Liver (tissue), 9 donors: ENCODE results near the gene PCDH15. TPM values are rescaled to one million over a fixed set of nuclear protein-coding genes. Genes with fewer than 3 reads are reported as not detected.

Experiments
- DNase-seq: peaks from one replicate; pipeline ENCODE4 v3.0.0-alpha.2; 2017; ENCODE audit warnings: low spot score
- H3K27ac ChIP-seq, 2 donors: one replicate each; pipeline ENCODE4 v1.7.0; 2013; ENCODE audit warnings: inconsistent platforms in 2 of 2, low read length in 2 of 2, control low read depth in 1 of 2, low read depth in 1 of 2, mild to moderate bottlenecking in 1 of 2
- H3K27me3 ChIP-seq, 4 donors: one replicate each; pipeline versions ENCODE4 v1.6.1 to v1.7.0; 2013; ENCODE audit warnings: low read length in 3 of 4, inconsistent platforms in 1 of 4, mild to moderate bottlenecking in 1 of 4, moderate library complexity in 1 of 4; ENCODE audit not compliant: control insufficient read depth in 4 of 4, insufficient read depth in 4 of 4
- H3K36me3 ChIP-seq, 4 donors: one replicate each; pipeline versions ENCODE4 v1.6.1 to v1.7.0; 2013; ENCODE audit warnings: low read length in 3 of 4, mild to moderate bottlenecking in 3 of 4, low read depth in 1 of 4, moderate library complexity in 1 of 4; ENCODE audit not compliant: control insufficient read depth in 4 of 4, insufficient read depth in 3 of 4
- H3K4me1 ChIP-seq, 4 donors: one replicate each; pipeline versions ENCODE4 v1.6.1 to v1.7.0; 2013; ENCODE audit warnings: low read length in 3 of 4, mild to moderate bottlenecking in 3 of 4, moderate library complexity in 1 of 4; ENCODE audit not compliant: control insufficient read depth in 4 of 4, insufficient read depth in 4 of 4
- H3K4me3 ChIP-seq, 3 donors: one replicate each; pipeline versions ENCODE4 v1.6.1 to v1.7.0; 2013; ENCODE audit warnings: low read length in 3 of 3, control low read depth in 1 of 3, low read depth in 1 of 3, mild to moderate bottlenecking in 1 of 3
- H3K9ac ChIP-seq, 2 donors: one replicate each; pipeline ENCODE4 v1.7.0; 2013; ENCODE audit warnings: low read length in 2 of 2, mild to moderate bottlenecking in 2 of 2, moderate library complexity in 2 of 2, control low read depth in 1 of 2, low read depth in 1 of 2
- H3K9me3 ChIP-seq, 4 donors: one replicate each; pipeline versions ENCODE4 v1.6.1 to v1.7.0; 2013; ENCODE audit warnings: low read length in 3 of 4; ENCODE audit not compliant: control insufficient read depth in 4 of 4
- ATF3 ChIP-seq: IDR thresholded peaks from 2 replicates; pipeline ENCODE4 v1.6.1; 2016; ENCODE audit warnings: antibody characterized with exemption
- CTCF ChIP-seq: fragments of 150-350 bp; IDR thresholded peaks from 2 replicates; pipeline ENCODE4 v1.5.1; 2017; ENCODE audit warnings: improper control_type of control experiment, low read depth, low read length; ENCODE audit not compliant: missing input control
- EGR1 ChIP-seq, 2 donors: IDR thresholded peaks; 2 replicates each; pipeline ENCODE4 v1.6.1; 2016 to 2018; ENCODE audit warnings: antibody characterized with exemption in 2 of 2, low read depth in 2 of 2
- FOXA2 ChIP-seq: IDR thresholded peaks from 2 replicates; pipeline ENCODE4 v1.6.1; 2016; ENCODE audit warnings: antibody characterized with exemption
- HNF4A ChIP-seq, 2 donors: conservative IDR thresholded peaks; 2 replicates each; pipeline ENCODE4 v1.6.1; 2016; ENCODE audit warnings: antibody characterized with exemption in 2 of 2, mild to moderate bottlenecking in 2 of 2
- JUND ChIP-seq, 2 donors: IDR thresholded peaks; 2 replicates each; pipeline ENCODE4 v1.6.1; 2016; ENCODE audit warnings: antibody characterized with exemption in 2 of 2
- MAX ChIP-seq: IDR thresholded peaks from 2 replicates; pipeline ENCODE4 v1.6.1; 2016; ENCODE audit warnings: antibody characterized with exemption
- NR2F2 ChIP-seq: IDR thresholded peaks from 2 replicates; pipeline ENCODE4 v1.6.1; 2016; ENCODE audit warnings: antibody characterized with exemption
- RAD21 ChIP-seq, 2 donors: IDR thresholded peaks; 2 replicates each; pipeline ENCODE4 v1.6.1; 2016; ENCODE audit warnings: antibody characterized with exemption in 2 of 2, mild to moderate bottlenecking in 2 of 2
- REST ChIP-seq: IDR thresholded peaks from 2 replicates; pipeline ENCODE4 v1.6.1; 2016; ENCODE audit warnings: antibody characterized with exemption, mild to moderate bottlenecking
- RXRA ChIP-seq, 2 donors: IDR thresholded peaks; 2 replicates each; pipeline ENCODE4 v1.6.1; 2017 to 2018; ENCODE audit warnings: antibody characterized with exemption in 2 of 2, mild to moderate bottlenecking in 1 of 2
- SP1 ChIP-seq: IDR thresholded peaks from 2 replicates; pipeline ENCODE4 v1.6.1; 2018; ENCODE audit warnings: antibody characterized with exemption, mild to moderate bottlenecking
- YY1 ChIP-seq: IDR thresholded peaks from 2 replicates; pipeline ENCODE4 v1.6.1; 2016; ENCODE audit warnings: antibody characterized with exemption, mild to moderate bottlenecking
- ZBTB33 ChIP-seq: IDR thresholded peaks from 2 replicates; pipeline ENCODE4 v1.6.1; 2016; ENCODE audit warnings: antibody characterized with exemption
- WGBS: extraction: QIAGEN DNeasy Blood & Tissue Kit; methylation state at CpG from one replicate; pipeline ENCODE4 v1.1.7; 2013; 5-methylcytosine and 5-hydroxymethylcytosine counted together
- polyA plus RNA-seq, 2 donors: library from polyadenylated mRNA; stranded (reverse) in 1 of 2; unstranded in 1 of 2; fragments of 200-250 nt in 1 of 2; fragments of >200 nt in 1 of 2; fragmentation: Nextera tagmentation in 1 of 2; extraction: Ambion mirVana in 1 of 2; gene quantifications; one replicate each; pipeline versions ENCODE4 v1.2.1 to v1.2.3, GENCODE V29; 2013 to 2015
- total RNA-seq, 2 donors: library from RNA; depleted of rRNA; stranded (reverse); fragments of >200 nt; gene quantifications; one replicate each; pipeline ENCODE4 v1.2.3, GENCODE V29; 2014
- donor health status: healthy.
- donor health status: healthy.
- donor health status: healthy.
- donor health status: healthy.
- donor health status: healthy.

PCDH15 gene
- total and polyA plus RNA-seq, 4 donors = 0.05 TPM; not detected in 3

GRCh38 chr10:54067361-54067760 lies 733.7 kb downstream of the PCDH15 start:
- WGBS = 36% methylated on average over 1 of the region's 1 CpG
- Histone ChIP-seq H3K4me3 (no peak overlapping the region), H3K36me3 (no peaks in the 10 kb centered on the region), H3K27me3 (no peaks in the 10 kb centered on the region), H3K9me3 (no peaks in the 10 kb centered on the region), H3K27ac (no peak overlapping the region), H3K9ac (no peak overlapping the region), H3K4me1 (peaks cover 0 to 12% (median 8%) of the 10 kb centered on the region in 4 donors)
- TF ChIP-seq MAX = no peak
- peak; percentile 10 to 47 for TF ChIP-seq RAD21 (IDR thresholded peaks at IDR 0.05)
- no peak for TF ChIP-seq NR2F2
- TF ChIP-seq EGR1 (IDR thresholded peaks at IDR 0.05; ENCODE audit: low read depth in 2 of 2) = no peak
- no peak for TF ChIP-seq YY1
- peak; percentile 79 to 82 for TF ChIP-seq RXRA (IDR thresholded peaks at IDR 0.05)
- TF ChIP-seq HNF4A (conservative IDR thresholded peaks at IDR 0.05) = no peak
- no peak for TF ChIP-seq SP1
- no peak for DNase-seq

- Histone ChIP-seq H3K27me3 (no peaks in the 10 kb centered on the region), H3K4me1 (peaks cover 0 to 12% (median 8%) of the 10 kb centered on the region in 4 donors), H3K9ac (no peak overlapping the region), H3K36me3 (no peaks in the 10 kb centered on the region), H3K9me3 (no peaks in the 10 kb centered on the region), H3K4me3 (no peak overlapping the region), H3K27ac (no peak overlapping the region)
- TF ChIP-seq CTCF (no peak), RXRA (IDR thresholded peaks at IDR 0.05) (no peak), FOXA2 (no peak), SP1 (no peak), ZBTB33 (no peak), NR2F2 (no peak), EGR1 (IDR thresholded peaks at IDR 0.05; ENCODE audit: low read depth in 2 of 2) (no peak), JUND (IDR thresholded peaks at IDR 0.05) (no peak), ATF3 (no peak), REST (no peak), HNF4A (conservative IDR thresholded peaks at IDR 0.05) (no peak)
- no peak for DNase-seq
Measured at GRCh38 chr10:54066646-54067045, 734.4 kb downstream of the PCDH15 start.
